ENCODE data around the gene TM9SF1.
A peak's percentile ranks its signal among the peaks of the same experiment; 100 is the strongest.

Gene TM9SF1

DNA sequence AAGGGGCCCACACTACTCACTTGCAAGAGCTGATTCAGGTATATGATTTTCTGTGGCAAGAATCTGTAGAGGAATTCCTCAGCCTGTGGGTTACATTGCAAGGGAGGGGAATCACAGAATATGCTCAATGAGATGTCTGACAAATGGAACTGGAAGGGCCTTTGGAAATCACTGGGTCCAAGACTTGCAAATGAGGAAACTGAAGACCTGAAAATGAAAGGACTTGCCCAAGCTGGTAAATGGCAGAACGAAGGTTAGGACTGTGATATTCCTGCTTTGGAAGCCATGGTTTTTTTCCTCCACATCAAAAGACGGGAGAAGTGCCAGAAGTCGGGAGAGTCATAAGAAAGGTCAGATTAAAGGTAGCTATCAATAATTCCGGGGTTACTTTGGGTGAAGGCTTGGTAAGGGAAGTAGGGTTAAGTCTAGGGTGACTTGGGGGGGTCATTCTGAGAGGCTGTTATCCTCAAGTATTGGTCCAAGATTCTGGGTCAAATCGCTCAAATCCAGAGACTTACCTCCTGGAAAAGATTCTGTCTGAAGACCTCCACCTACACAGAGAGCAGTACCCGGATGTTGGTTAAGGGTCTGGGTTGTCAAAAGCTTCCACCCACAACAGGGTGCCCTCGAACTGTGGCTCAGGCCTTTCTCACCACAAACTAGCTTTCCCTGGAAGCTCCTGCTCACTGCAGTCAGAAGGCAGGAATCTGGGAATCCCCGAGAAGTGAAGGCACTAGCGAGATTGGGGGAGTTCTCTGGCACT is 49.4 kb downstream of the TM9SF1 start:
- TF ChIP-seq, protein P1, sequence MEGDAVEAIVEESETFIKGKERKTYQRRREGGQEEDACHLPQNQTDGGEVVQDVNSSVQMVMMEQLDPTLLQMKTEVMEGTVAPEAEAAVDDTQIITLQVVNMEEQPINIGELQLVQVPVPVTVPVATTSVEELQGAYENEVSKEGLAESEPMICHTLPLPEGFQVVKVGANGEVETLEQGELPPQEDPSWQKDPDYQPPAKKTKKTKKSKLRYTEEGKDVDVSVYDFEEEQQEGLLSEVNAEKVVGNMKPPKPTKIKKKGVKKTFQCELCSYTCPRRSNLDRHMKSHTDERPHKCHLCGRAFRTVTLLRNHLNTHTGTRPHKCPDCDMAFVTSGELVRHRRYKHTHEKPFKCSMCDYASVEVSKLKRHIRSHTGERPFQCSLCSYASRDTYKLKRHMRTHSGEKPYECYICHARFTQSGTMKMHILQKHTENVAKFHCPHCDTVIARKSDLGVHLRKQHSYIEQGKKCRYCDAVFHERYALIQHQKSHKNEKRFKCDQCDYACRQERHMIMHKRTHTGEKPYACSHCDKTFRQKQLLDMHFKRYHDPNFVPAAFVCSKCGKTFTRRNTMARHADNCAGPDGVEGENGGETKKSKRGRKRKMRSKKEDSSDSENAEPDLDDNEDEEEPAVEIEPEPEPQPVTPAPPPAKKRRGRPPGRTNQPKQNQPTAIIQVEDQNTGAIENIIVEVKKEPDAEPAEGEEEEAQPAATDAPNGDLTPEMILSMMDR (IDR thresholded peaks at IDR 0.05; ENCODE audit: borderline replicate concordance, control extremely low read depth, extremely low read depth, insufficient read depth, missing control alignments): no peak
- no peak for DNase-seq (ENCODE audit: low spot score)
- in situ Hi-C loops (cut with MboI; ENCODE audit: low sequenced_read_pairs, unreplicated experiment): no loop called here

DNA sequence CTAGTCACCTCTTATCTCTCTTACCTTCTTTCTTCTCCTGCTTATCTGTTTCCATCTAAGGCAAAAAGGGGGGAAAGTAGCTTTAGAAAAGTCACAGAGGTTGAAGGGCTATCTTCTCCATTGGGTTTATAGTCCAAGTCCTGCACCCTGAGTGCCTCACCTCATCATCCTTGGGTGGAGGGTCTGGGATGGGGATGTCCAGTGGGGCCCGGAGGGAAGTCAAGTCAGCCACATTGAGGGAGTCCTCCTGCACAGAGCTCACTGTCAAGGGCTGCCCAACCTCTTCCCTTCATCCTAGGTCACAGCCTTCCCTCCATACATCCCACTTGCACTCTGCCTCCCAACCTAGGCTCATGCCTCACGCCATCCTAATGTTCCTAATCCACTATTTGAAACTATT is 50.0 kb downstream of the TM9SF1 start:
- no peak for DNase-seq (ENCODE audit: low spot score)
- TF ChIP-seq, protein P1 (IDR thresholded peaks at IDR 0.05; ENCODE audit: borderline replicate concordance, control extremely low read depth, extremely low read depth, insufficient read depth, missing control alignments): no peak
- in situ Hi-C loops (cut with MboI; ENCODE audit: low sequenced_read_pairs, unreplicated experiment): no loop called here

DNA sequence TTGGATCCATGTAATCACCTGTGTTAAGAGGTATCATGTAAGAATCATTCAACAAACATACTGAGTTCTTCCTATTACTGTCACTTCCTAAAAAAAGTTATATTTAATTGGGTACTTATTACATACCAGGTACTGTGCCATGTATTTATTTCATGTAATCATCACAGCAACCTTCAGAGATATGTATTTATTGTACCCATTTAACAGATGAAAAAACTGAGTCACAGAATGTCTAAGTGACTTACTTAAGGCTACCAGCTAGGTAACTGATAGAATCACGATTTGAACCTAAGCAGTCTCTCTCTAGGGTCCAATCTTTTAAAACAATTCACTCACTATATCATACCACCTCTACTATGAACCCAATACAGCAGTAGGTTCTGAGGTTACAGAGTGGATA is 50.8 kb downstream of the TM9SF1 start:
- in situ Hi-C loops (cut with MboI; ENCODE audit: low sequenced_read_pairs, unreplicated experiment): no loop called here
- no peak for DNase-seq (ENCODE audit: low spot score)
- TF ChIP-seq, protein P1 (IDR thresholded peaks at IDR 0.05; ENCODE audit: borderline replicate concordance, control extremely low read depth, extremely low read depth, insufficient read depth, missing control alignments): no peak

DNA sequence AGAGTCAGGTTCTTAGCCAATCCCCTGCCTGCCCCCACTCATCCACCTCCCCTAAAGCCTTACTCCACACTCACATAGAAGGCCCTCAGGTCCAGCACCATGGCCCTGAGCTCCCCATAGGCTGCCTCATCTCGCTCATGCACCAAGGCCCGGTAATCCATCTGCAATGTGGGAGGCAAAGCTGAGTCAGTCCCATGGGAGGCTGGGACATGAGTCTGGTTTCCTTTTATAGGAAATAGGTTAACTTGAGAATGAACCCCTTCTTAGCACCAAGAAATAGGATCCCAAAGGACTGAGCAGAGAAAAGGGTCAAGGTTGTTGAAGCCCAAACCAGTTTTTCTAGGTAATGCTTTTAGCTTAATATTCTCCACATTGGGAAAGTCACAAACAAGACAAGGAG is 51.7 kb downstream of the TM9SF1 start:
- in situ Hi-C loops (cut with MboI; ENCODE audit: low sequenced_read_pairs, unreplicated experiment): no loop called here
- TF ChIP-seq, protein P1 (IDR thresholded peaks at IDR 0.05; ENCODE audit: borderline replicate concordance, control extremely low read depth, extremely low read depth, insufficient read depth, missing control alignments): no peak
- no peak for DNase-seq (ENCODE audit: low spot score)

DNA sequence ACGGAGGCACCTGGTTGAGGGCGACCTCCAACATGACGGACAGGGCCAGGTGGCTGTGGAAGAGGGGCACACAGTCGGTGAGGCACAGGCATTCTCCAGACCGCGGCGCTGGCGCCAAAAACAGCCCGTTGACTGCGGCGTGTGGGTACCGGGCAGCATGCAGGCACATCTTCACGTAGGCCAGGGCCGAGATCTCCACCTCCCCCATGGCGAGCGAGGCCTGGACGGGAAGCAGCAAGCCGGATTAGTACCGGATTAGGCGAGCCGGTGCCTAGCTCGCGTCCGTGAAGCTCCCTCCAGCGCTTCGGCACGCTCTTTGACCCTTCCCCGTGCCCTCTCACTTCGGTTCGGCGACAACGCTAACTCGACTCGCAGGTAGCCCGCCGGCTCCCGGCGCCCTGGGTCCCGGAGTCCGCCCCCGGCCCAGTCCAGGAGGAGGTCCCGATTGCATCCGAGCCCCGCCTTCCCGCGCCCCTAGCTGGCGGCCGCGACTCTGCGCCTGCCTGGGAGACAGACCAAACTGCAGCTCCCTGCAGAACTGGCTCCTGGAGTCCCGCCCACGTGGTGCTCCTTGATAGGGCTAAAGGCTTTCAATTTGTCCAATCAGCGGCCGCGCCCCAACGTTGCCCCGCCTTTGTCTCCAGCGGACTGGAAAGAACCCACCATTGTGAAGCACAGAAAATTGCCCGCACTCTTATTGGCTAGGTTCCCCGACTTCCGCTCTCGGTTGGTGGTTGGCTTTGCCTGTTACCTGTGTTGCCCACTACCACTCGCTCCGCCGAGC is 54.0 kb downstream of the TM9SF1 start, which contains the start of gene EMC9:
TSS of gene EMC9 (minus strand) at position 495 of the 784 bp plus-strand sequence. CDS start at position 208, 287 bp downstream.
- TF ChIP-seq, protein P1 (IDR thresholded peaks at IDR 0.05; ENCODE audit: borderline replicate concordance, control extremely low read depth, extremely low read depth, insufficient read depth, missing control alignments): peak; percentile 23
- DNase-seq (ENCODE audit: low spot score): peak; percentile 97
- in situ Hi-C loops (cut with MboI; ENCODE audit: low sequenced_read_pairs, unreplicated experiment): no loop called here

DNA sequence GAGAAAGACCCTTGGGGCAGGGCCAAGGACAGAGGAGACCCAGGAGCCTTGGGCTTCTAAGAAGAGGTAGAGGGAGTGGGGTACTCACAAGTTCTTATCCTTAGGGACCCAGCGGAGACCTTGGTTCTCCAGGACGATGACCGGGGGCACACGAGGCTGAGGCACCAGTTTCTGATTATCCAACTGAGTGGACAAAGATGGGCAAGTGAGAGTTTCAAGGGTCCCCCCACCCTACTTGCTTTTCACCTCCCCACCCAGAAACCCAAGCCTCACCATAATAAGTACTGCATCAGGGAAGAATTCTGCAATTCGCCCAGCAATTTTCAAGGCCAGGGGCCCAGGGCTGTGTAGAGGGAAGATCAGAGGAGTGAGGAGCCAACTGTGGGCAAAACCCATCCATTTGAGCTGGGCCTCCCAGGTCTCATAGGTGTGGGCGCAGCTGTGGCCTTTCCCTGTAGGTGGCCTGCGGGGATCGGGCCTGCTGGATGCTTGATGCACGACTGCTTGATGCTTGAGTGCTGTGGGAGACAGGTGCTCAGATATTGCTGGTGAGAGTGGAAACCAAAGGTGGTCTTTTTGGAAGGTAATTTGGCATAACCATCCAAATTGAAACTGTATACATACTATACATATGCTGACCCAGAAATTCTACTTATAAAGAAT is 55.8 kb downstream of the TM9SF1 start:
- no peak for DNase-seq (ENCODE audit: low spot score)
- in situ Hi-C loops (cut with MboI; ENCODE audit: low sequenced_read_pairs, unreplicated experiment): no loop called here
- TF ChIP-seq, protein P1 (IDR thresholded peaks at IDR 0.05; ENCODE audit: borderline replicate concordance, control extremely low read depth, extremely low read depth, insufficient read depth, missing control alignments): peak; percentile 9
